GM18520 (cell line): ENCODE results near the gene LPP.

Experiments
- ATAC-seq: cut with Tn5 transposase; IDR thresholded peaks from one replicate; pipeline ENCODE4 v1.9.1; 2021; ENCODE audit not compliant: unreplicated experiment

The LPP gene

DNA sequence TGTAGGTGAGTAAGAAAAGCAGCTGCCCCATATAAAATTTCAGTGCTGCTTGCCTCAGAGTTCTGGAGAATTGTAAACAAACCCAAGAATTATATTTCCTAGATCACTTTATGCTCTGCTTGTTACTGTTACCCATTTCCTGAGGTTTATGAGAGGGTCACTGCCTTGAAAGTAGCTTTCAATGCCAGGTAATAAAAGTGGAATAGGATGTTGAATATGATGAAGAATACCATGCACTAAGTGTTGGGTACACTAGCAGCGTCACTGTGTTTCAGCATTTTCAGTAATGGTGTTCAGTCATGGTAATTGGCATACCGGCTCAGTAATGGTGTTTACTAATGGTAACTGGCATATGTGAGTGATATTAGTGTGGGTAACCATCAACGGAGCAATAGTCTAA lies 568.0 kb downstream of the LPP start:
- no peak for ATAC-seq

DNA sequence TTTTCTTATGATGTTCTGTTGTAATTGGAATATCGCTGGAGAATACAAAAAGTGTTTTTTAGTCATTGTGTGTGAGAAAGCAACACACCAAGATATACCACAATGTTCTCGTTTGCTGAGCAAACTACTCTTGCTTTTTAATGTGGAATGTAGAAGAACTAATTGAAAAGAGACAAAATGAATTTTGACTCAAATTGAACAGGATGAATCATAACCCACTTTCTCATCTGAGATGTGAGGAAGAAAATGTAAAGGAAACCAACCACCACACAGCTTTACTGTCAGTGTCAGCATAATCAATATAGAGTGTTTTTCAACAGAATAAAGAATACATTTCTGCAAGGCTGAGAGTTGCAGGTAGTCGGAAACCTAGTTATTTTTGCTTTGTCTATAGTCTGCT lies 569.0 kb downstream of the LPP start:
- no peak for ATAC-seq

DNA sequence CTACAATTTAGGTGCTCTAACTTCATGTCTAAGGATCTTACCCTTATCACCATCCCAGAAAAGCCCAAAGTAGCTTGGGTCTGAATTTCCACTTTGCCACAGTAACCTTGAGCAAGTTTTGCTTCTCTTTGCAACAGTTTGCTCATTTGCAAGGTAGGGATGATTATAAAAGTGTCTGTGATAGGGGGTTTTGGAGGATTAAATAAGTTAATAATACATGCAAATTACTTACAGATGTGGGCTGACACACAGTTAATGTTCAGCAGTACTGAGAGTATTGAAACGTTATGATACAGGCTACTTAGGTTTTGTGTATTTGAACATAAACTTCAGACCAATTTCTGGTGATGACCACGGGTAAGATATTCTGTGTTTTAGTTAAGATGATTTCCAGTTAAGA lies 573.1 kb downstream of the LPP start:
- ATAC-seq: no peak

DNA sequence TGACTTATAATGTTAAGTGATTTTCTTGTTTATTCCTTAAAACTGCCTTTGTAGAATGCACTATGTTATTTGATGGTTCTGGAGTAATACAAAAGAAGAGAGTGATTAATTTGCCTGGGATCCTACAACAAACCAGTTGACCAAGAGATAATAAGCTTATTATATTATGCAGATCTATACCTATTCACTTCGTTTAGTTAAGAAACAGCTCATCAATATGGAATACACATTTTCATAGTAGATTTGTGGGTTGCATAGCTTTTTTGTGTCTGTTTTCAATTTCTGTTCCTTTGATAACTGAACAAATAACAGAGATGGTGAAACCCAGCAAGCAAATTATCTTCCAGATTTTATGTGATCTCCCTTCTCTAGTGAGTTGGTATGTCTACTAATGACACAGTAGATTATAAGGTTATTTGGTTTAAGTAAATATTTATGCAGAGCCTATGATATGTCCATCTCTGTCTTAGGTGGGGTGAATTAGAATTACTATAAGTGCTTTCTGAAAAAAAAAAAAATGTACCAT lies 574.5 kb downstream of the LPP start:
- no peak for ATAC-seq

DNA sequence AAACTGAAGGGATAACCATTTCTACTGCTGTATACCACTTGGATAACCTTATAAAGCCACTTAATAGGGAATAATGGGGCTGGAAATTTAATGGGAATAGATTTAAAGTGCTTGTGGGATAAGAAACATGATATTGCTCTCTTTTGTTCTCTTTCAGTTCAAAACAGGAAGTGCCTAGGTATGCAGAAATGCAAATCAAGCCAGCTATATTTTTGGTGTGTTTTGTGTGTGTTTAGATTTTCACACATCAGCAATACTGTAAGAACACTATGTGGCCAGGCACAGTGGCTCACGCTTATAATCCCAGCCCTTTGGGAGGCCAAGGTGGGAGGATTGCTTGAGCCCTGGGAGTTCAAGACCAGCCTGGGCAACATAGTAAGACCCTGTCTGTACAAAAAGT lies 575.5 kb downstream of the LPP start:
- no peak for ATAC-seq

DNA sequence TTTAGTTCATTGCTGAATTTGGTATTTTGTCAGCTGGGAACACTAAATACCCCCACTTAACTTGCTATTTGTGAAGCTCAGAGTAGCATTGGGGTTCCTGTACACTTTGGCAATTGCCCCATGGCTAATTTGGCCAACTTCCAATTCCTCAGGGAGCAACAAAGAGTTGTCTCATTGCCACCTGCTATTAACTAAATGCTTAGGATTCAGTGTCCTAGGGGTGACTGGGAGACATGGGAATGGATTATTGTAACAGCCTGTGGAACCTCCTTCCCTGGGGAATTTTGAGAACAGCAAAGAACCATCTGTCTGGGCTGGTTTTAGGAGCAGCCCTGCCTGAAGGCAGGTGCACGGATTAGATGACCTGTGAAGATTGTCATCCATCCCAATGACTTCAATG lies 580.4 kb downstream of the LPP start:
- ATAC-seq: no peak

DNA sequence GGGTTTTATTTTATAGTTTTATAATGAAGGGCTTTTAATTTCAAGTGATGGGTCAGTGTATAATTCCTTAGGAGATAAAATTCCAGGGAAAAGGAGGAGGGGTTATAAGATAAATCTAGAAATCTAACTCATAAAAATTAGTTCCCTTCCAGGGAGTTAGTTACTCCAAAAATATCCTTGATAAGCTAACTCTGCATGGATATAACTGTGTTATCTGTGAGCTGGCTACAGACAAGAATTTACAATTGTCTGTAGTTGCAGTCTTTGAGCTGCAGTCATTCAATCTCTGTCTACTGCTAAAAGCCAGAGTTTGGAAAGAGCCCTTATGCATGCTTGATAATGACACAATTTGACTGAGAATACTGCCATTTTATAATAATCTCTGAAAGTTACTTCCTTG lies 585.6 kb downstream of the LPP start:
- no peak for ATAC-seq

DNA sequence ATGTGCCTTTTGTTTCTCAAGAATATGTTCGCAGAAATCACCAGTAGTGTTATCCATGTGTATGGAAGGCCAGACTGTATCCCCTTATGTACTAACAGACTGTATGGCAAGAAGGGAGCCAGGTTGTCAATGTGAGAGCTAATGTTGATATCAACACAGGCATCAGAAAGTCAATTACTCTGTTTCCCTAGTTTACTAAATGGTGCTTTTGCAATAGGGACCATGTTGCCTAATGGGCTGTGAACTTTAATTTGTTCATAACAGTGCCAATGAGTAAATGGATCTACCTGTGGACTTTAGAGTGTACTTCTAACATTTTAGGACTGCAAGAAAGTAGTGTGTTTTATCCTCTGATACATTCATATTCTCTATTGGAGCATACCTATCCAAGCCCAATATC lies 586.1 kb downstream of the LPP start:
- ATAC-seq: no peak

DNA sequence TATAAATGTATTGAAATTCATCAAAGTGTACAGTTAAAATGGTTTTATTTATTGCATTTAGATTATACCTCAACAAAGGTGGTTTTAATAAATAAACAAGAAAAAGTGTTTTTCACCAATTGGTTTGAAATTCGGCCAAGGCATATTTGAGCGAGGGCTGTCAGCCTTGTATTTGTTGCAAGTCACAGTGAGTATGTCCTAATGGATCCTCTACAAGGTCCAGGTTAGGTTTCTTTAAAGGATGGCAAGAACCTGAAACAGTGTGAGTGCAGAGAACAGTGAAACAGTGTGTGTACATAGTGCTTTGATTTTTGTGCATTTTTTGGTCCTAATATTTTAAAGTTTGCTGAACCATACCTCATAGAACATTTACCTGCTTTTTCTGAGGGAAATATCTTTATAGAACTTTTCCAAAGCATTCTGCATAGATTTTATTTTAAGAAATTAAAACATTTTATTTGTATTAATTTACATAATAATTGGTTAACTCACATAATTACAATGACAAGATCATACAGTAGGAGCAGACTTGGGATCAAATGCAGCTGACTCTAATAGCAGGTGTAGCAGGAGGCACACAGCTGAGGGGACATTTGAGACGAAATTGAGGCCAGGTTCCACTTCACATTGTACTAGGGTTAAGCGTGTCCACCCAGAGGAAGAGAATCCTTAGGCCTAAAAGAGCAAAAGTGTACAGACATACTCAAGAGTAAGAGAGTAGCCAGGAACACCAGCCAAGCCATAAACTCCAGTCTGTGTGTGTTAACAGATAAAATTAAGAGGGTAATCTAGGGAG lies 589.0 kb downstream of the LPP start:
- no peak for ATAC-seq

DNA sequence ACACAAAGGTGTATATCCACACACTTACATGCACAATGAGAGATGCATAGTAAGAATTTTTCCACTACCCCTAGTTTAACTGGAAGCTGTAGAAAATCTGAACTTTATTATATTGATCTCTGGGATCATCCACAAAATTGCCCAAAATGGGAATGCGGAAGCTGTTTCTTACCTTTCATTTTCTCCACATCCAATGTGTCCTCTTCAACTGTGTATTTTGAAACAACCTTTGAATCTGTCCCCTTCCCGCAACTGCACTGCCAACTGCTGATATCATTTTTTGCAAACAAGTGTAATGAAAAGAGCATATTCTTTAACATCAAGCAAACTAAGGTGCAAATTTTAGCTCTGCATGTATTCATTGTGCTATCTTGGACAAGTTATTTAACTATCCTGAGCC lies 590.2 kb downstream of the LPP start:
- ATAC-seq: no peak

DNA sequence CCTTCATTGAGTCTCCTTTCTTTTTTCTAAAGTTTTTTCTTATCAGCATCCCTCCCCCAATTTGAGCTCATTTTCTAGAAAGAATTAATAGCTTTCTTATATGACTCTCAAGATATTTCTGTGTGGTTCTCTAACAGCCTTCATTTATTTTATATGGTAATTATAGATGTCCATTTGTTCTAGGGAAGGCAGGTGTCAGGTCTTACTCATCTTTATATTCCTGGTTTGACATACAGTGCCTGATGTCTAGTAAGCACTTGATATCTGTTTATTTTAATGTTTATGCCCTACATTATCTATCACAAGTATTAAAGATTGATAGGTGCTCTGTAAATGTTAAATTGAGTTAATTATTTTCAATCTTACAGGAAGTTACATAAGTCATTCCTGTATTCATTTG lies 591.1 kb downstream of the LPP start:
- no peak for ATAC-seq

DNA sequence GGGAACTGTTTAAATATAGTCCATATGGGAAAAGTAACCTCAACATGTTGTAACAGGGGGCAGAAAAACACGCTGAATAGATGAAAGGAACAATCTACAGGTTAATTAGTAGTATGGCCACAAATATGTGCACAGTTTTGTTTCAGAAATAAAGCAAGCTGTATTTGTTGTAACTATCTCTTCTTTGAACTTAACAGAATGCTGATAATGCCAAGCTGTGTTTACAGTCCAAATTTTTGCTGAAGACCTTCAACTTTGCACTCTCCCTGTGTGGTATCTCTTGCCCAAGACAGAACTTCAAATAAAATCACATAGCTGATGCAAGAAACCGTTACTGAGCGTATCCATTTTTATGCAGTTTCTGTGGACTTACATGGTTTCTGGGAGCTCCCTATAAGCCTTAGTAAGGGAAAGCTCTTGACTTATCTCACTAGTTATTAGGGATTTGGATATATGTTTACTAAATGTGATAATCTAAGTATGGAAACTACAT lies 592.4 kb downstream of the LPP start:
- ATAC-seq: no peak

DNA sequence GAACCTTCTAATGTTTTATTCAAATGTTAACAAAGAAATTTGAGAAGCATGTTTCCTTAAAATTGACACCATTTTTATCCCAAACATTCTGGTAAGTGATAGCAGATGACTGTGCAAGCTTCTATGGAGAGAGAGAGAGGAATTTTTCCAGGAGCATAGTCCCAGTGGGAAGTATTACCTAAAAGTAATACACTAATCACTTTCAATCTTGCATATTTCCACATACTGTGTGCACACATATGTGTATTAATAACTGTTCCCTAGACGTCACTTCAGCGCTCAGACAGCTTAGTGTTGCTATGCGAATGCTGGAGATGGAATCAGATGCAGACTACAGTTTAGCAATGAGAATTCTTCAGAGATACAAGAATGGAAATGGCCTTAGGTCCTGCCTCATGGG lies 593.5 kb downstream of the LPP start:
- no peak for ATAC-seq

DNA sequence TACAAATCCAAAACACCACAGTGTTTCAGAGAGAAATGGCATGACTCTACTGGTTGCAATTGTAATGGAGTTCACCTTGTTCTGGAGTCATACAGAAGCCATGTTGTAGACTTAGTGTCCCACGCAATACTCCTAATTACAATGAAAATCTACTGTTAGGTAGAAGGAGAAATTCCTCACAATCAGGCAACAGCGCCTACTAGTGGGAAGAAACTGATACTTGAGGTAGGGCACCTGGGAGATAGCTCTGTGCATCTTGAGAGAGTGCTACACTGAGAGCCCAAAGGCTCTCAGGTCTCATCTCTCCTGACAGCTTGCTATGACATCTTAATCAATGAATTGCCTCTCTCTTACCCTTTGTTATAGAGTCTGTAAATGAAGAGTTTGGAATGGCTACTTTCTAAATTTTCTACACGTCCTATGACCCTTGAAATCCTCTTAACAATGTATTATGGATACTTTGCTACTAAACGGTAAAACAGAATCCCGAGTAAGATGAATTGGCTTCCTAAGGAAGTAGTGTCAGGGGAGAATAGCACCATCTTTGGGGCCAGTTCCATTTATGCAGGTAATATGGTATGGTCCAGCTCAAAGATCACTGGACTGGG lies 595.2 kb downstream of the LPP start:
- no peak for ATAC-seq

DNA sequence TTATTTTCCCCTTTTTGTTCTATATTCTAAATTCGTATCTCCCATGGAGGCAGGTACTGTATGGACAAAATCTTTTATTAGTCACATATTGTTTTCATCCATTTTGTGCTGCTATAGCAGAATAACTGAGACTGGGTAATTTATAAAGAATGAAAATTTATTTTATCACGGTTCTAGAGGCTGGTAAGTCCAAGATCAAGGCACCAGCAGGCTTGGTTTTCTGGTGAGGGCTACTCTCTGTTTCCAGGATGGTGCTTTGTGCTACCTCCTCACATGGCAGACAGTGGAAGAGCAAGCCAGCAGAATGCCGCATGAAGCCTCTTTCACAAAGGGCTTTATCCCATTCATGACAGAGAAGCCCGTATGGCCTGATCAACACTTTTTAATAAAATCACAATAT lies 595.9 kb downstream of the LPP start:
- no peak for ATAC-seq

DNA sequence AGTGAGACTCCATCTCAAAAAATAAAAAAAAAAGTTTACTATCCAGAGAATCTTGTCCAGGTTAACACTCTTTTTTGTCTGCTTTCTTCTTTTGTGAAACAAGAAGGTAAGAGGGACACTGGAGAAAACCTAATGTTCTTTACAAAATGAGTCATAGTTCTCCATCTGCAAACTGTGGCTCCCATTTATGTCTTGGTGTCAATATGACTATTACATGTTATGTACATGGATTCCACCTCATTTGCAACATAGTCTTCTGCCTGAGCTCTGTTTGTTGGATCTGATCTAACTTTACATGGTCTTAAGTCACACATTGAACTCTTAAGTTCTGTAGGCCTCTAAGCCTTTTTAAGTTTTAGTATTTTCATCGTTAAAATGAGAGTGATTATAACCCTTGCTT lies 596.7 kb downstream of the LPP start:
- ATAC-seq: no peak

DNA sequence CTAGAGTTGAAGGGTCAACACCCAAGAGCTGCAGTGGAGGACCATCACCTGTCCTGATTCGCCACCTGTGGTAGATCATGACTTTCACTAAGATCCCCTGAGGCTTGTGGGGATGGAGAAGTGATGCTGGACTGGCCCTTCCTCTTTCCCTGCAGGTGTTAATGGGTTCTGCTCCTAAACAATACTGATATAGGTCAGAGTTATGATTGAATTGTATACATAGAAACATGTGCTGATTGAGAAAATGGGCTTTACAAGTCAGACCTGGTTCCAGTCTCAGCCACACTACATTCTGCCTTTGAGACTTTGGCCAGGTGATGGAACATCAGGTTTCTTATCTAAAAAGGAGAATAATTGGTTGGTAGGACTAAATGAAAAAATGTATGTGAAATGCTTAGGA lies 598.9 kb downstream of the LPP start:
- ATAC-seq: peak; percentile 15

DNA sequence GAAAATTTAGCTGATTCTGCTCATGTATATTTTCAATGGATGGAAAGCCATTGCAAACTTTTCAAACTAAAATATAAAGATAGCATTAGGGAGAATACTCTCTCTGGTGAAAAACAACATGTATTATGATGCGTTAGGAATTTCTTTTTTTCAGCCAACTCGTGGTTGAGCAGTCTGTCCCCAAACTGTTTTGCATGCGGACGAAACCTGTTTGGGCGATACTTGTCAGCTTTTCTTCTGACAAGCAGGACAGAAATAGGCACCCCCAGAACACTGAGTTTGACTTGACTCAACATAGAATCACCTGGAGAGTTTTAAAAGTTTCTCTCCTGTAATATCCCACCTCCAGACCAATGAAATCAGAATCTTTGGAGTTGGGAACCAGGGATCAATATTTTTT lies 600.3 kb downstream of the LPP start:
- ATAC-seq: no peak

DNA sequence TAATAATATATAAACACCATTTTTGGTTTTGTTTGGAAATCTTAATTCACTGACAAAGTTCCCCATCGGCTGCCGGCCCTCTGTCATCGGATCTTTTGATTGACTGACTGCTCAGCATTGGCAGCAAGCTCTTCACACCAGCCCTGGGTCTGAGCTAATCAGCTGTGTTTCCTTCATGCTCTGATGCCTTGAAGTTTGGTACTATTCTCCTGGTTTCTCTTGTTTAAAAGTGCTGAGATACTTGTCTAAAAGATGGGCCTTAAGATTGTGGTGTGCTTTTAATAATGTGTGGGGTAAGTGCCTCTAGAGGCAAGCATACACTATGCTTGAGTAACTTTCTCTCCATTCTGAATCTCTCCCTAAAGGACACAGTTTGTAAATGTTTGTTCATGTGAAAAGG lies 602.3 kb downstream of the LPP start:
- no peak for ATAC-seq

DNA sequence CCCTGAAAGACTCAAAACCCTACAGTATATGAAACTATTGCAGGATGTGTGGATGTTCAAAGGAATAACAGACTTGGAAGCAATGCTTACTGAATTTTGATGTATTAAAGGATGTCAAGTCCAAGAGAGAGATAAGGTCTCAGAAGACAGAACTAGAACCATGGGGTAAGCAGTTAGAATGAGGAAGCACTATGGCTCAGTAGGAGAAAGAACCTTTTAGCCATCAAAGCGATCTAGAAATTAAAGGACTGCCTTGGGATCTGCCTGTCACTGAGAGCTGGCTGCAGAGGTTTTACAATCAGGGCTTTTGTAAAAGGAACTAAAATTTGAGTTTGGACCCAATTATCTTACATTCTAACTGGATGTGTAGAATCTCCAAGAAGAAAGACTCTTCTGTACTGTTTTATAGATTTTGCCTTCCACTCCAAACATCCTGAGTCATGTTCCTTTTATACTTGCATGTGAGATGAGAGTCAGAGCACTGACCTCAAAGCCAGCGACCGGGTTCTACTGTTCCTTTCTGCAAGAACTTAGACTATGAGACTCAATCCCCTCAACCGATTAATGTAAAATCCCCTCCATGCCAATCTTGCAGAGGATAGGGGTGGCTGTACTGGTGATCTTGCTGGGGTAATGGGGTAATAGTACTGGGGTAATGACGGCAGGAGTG lies 605.5 kb downstream of the LPP start:
- no peak for ATAC-seq

DNA sequence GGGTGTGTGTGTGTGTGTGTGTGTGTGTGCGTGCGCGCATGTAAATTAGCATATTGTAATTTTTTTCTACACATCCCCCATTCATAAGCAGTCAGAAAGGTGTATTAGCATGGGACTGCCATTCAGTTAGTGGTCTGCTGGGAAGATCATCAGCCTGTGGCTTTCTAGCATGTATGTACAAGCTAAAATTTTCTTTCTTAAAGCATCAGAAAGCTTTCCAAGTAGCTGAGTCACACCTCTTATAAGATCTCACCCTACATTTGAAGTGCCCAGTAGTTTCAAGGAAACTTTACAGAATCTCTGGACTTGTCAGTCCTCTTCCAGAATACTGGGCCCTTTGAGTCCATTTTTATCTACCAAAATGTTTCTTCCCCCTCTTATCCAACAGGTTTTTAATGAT lies 606.5 kb downstream of the LPP start:
- no peak for ATAC-seq

DNA sequence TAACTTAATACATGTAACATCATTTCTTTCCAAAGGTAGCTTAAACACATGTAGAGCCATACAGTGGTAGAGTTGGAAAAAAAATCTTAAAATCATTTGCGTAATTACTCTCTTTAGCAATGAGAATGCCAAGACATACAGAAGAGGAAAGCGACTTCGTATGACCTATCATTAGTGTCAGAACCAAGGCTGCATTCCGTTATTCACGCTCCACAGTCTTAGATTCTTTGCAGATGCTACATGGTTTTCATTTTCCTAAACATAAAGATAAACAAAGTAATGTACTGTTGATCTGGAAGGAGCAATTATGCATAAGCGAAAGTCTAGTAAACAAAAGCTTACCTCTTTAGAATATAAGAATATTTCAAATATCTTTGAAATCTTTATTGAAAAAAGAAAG lies 607.5 kb downstream of the LPP start:
- no peak for ATAC-seq
